HepG2 (cell line): Measurements from ENCODE around the gene SH3GLB2. TPM values are rescaled to one million over a fixed set of nuclear protein-coding genes. Genes with fewer than 3 reads are reported as not detected.
A peak's percentile ranks its signal among the peaks of the same experiment; 100 is the strongest.

ENCODE experiments used
- ATF5 ChIP-seq: sonication (generic); formaldehyde crosslinking; IDR thresholded peaks from 2 replicates; pipeline ENCODE4 v1.4.0; 2020; ENCODE audit warnings: mild to moderate bottlenecking, low read depth, missing genetic modification reagents
- BCL6 ChIP-seq: IDR thresholded peaks from 2 replicates; pipeline ENCODE4 v1.6.1; 2016; ENCODE audit warnings: missing genetic modification reagents, missing compliant biosample characterization
- ETV5 ChIP-seq: IDR thresholded peaks from 2 replicates; pipeline ENCODE4 v1.6.1; 2018; ENCODE audit warnings: missing biosample characterization, missing genetic modification reagents, inconsistent platforms, borderline replicate concordance
- HBP1 ChIP-seq: IDR thresholded peaks from 2 replicates; pipeline ENCODE4 v1.6.1; 2016; ENCODE audit warnings: low read depth, control low read depth
- HMGA1 ChIP-seq: sonication (generic); formaldehyde crosslinking; conservative IDR thresholded peaks from 2 replicates; pipeline ENCODE4 v1.4.0; 2020; ENCODE audit warnings: missing genetic modification reagents
- HMGXB3 ChIP-seq: sonication (generic); formaldehyde crosslinking; IDR thresholded peaks from 2 replicates; pipeline ENCODE4 v1.4.0; 2020; ENCODE audit warnings: missing genetic modification reagents, borderline replicate concordance
- KLF16 ChIP-seq, 2 experiments: sonication (generic) in 1 of 2; formaldehyde crosslinking in 1 of 2; IDR thresholded peaks; 2 replicates each; pipeline versions ENCODE4 v1.6.1 to v1.8.0; 2016 to 2023; ENCODE audit warnings: missing genetic modification reagents in 2 of 2, missing compliant biosample characterization in 1 of 2
- MAZ ChIP-seq, 2 experiments: sonication (generic) in 1 of 2; formaldehyde crosslinking in 1 of 2; IDR thresholded peaks; 2 replicates each; pipeline versions ENCODE4 v1.5.0 to v1.6.1; 2012 to 2020; ENCODE audit warnings: low read depth in 2 of 2, mild to moderate bottlenecking in 2 of 2, borderline replicate concordance in 1 of 2, improper control_type of control experiment in 1 of 2, low read length in 1 of 2, missing genetic modification reagents in 1 of 2, moderate library complexity in 1 of 2
- MIER3 ChIP-seq: IDR thresholded peaks from 2 replicates; pipeline ENCODE4 v1.6.1; 2016; ENCODE audit warnings: missing compliant biosample characterization, borderline replicate concordance
- UBTF ChIP-seq: sonication (generic); formaldehyde crosslinking; IDR thresholded peaks from 2 replicates; pipeline ENCODE4 v1.4.0; 2020; ENCODE audit warnings: mild to moderate bottlenecking, missing genetic modification reagents
- ZBTB2 ChIP-seq: sonication (generic); formaldehyde crosslinking; IDR thresholded peaks from 2 replicates; pipeline ENCODE4 v1.8.0; 2022; ENCODE audit warnings: low read depth, missing genetic modification reagents
- ZFP91 ChIP-seq: sonication (generic); formaldehyde crosslinking; IDR thresholded peaks from 2 replicates; pipeline ENCODE4 v1.9.0; 2022; ENCODE audit warnings: missing genetic modification reagents, mild to moderate bottlenecking, borderline replicate concordance
- ZNF530 ChIP-seq: sonication (generic); formaldehyde crosslinking; IDR thresholded peaks from 2 replicates; pipeline ENCODE4 v1.5.0; 2020; ENCODE audit warnings: low read depth, mild to moderate bottlenecking, missing genetic modification reagents
- ZNF639 ChIP-seq: conservative IDR thresholded peaks from 2 replicates; pipeline ENCODE4 v1.6.1; 2018; ENCODE audit warnings: missing genetic modification reagents
- polyA plus RNA-seq, 8 experiments: library from polyadenylated mRNA; depleted of rRNA in 3 of 8; stranded (reverse) in 7 of 8; unstranded in 1 of 8; fragments of >200 nt; fragmentation: Illumina TruSeq in 4 of 8; extraction: Trizol in 4 of 8; gene quantifications; 2 replicates each; pipeline versions ENCODE4 v1.2.1 to v1.2.3, GENCODE V29; 2011 to 2016; ENCODE audit warnings: low read depth in 4 of 8, missing spikeins in 1 of 8, mixed read lengths in 1 of 8; ENCODE audit not compliant: insufficient read depth in 1 of 8
- total RNA-seq, 5 experiments: library from RNA; depleted of rRNA; stranded (reverse); fragments of >200 nt; fragmentation: Illumina TruSeq; extraction: Trizol; gene quantifications; 2 replicates each; pipeline ENCODE4 v1.2.3, GENCODE V29; 2016; ENCODE audit warnings: low read depth in 1 of 5

SH3GLB2 gene
- total and polyA plus RNA-seq, 2 of the 13 experiments (the other 11 are each of a cell fraction or from before 2014, with no cell fraction given), result 24.0 to 40.6 TPM

- TF ChIP-seq ZFP91 (no peak), ATF5 (CRISPR knock-in tag) (no peak), KLF16 (CRISPR knock-in tag; IDR thresholded peaks at IDR 0.05) (peak in 1 of 2 experiments; percentile 35; a peak in 1 of 4 replicates), HBP1 (CRISPR knock-in tag) (no peak), UBTF (CRISPR knock-in tag) (peak; percentile 73), ZNF639 (CRISPR knock-in tag) (0 out of 2 replicates have a peak, but pooled peaks have one; percentile 56), ZBTB2 (CRISPR knock-in tag) (no peak), BCL6 (CRISPR knock-in tag) (peak; percentile 84), HMGA1 (CRISPR knock-in tag) (no peak), ETV5 (CRISPR knock-in tag) (peak; percentile 38; the same call in 1 of the 2 replicates), HMGXB3 (peak; percentile 20; the same call in 1 of the 2 replicates), MAZ (IDR thresholded peaks at IDR 0.05; ENCODE audit: borderline replicate concordance, low read depth, low read length) (no peak), MAZ (CRISPR knock-in tag; IDR thresholded peaks at IDR 0.05; ENCODE audit: low read depth) (peak; percentile 86), ZNF530 (CRISPR knock-in tag) (no peak), MIER3 (peak; percentile 36; the same call in 1 of the 2 replicates)
Observed at GRCh38 chr9:129064499-129064908, 36.4 kb upstream of the SH3GLB2 start (continued).
